ENCODE measurements around the gene SHISAL2A.

DNA sequence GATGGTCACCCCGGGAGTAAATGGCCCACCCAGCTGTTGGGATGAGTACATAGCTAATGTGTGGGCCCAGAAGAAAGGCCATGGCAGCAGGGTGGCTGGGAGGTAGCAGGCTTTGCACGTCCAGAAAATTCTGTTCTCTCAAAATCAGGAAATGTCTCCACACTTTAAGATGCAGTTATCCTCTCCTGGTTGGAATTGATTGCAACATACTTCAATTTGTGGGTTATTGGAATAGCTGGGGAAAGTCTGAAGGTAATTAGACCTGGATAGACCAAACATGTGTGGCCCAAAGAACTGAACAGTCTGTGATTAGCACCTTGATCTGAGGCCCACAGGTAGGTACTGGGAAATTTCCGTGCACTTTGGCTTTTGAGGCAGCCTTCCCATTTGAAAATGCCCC lies 35.0 kb downstream of the SHISAL2A start:
- TF ChIP-seq CHD1 (IDR thresholded peaks at IDR 0.05; ENCODE audit: low read depth, low read length): no peak
- TF ChIP-seq, protein P1, sequence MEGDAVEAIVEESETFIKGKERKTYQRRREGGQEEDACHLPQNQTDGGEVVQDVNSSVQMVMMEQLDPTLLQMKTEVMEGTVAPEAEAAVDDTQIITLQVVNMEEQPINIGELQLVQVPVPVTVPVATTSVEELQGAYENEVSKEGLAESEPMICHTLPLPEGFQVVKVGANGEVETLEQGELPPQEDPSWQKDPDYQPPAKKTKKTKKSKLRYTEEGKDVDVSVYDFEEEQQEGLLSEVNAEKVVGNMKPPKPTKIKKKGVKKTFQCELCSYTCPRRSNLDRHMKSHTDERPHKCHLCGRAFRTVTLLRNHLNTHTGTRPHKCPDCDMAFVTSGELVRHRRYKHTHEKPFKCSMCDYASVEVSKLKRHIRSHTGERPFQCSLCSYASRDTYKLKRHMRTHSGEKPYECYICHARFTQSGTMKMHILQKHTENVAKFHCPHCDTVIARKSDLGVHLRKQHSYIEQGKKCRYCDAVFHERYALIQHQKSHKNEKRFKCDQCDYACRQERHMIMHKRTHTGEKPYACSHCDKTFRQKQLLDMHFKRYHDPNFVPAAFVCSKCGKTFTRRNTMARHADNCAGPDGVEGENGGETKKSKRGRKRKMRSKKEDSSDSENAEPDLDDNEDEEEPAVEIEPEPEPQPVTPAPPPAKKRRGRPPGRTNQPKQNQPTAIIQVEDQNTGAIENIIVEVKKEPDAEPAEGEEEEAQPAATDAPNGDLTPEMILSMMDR (conservative IDR thresholded peaks at IDR 0.05; ENCODE audit: low read depth, low read length): no peak
- peak; percentile 73 for TF ChIP-seq CEBPB (IDR thresholded peaks at IDR 0.05; ENCODE audit: low read depth, low read length)
- no peak for TF ChIP-seq POLR2A (IDR thresholded peaks at IDR 0.05; ENCODE audit: low read depth, low read length)
- no peak for TF ChIP-seq RAD21 (IDR thresholded peaks at IDR 0.05; ENCODE audit: low read length)
- no peak for TF ChIP-seq RFX5 (IDR thresholded peaks at IDR 0.05; ENCODE audit: low read depth, low read length)
- TF ChIP-seq, protein P2, sequence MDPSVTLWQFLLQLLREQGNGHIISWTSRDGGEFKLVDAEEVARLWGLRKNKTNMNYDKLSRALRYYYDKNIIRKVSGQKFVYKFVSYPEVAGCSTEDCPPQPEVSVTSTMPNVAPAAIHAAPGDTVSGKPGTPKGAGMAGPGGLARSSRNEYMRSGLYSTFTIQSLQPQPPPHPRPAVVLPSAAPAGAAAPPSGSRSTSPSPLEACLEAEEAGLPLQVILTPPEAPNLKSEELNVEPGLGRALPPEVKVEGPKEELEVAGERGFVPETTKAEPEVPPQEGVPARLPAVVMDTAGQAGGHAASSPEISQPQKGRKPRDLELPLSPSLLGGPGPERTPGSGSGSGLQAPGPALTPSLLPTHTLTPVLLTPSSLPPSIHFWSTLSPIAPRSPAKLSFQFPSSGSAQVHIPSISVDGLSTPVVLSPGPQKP (IDR thresholded peaks at IDR 0.05; ENCODE audit: borderline replicate concordance, low read depth, low read length): no peak
- no peak for TF ChIP-seq BHLHE40 (IDR thresholded peaks at IDR 0.05; ENCODE audit: low read depth, low read length)
